Ishikawa (cell line): Measurements from ENCODE around the gene LCA5.

Experiments
- CEBPB ChIP-seq: IDR thresholded peaks from 2 replicates; pipeline ENCODE4 v1.6.1; 2012
- CREB1 ChIP-seq: IDR thresholded peaks from 2 replicates; pipeline ENCODE4 v1.6.1; 2012; ENCODE audit warnings: low read depth
- EGR1 ChIP-seq: IDR thresholded peaks from 2 replicates; pipeline ENCODE4 v1.6.1; 2012
- EP300 ChIP-seq: IDR thresholded peaks from 2 replicates; pipeline ENCODE4 v1.6.1; 2012; ENCODE audit warnings: borderline replicate concordance
- FOXM1 ChIP-seq: IDR thresholded peaks from 2 replicates; pipeline ENCODE4 v1.6.1; 2012; ENCODE audit warnings: low read depth, borderline replicate concordance
- NFIC ChIP-seq: IDR thresholded peaks from 2 replicates; pipeline ENCODE4 v1.6.1; 2012
- RAD21 ChIP-seq: IDR thresholded peaks from 2 replicates; pipeline ENCODE4 v1.6.1; 2012; ENCODE audit warnings: low read depth
- TAF1 ChIP-seq: IDR thresholded peaks from 2 replicates; pipeline ENCODE4 v1.6.1; 2012; ENCODE audit warnings: low read depth, mild to moderate bottlenecking
- TCF12 ChIP-seq: IDR thresholded peaks from 2 replicates; pipeline ENCODE4 v1.6.1; 2012; ENCODE audit warnings: low read depth
- TEAD4 ChIP-seq: IDR thresholded peaks from 2 replicates; pipeline ENCODE4 v1.6.1; 2012
- USF1 ChIP-seq: IDR thresholded peaks from 2 replicates; pipeline ENCODE4 v1.6.1; 2012
- YY1 ChIP-seq: IDR thresholded peaks from 2 replicates; pipeline ENCODE4 v1.6.1; 2012; ENCODE audit warnings: low read depth
- ZBTB7A ChIP-seq: IDR thresholded peaks from 2 replicates; pipeline ENCODE4 v1.6.1; 2012; ENCODE audit warnings: low read depth
- TF ChIP-seq, protein P1 (sequence below): IDR thresholded peaks from 2 replicates; pipeline ENCODE4 v1.6.1; 2012; ENCODE audit warnings: low read depth, mild to moderate bottlenecking
- TF ChIP-seq, protein P2 (sequence below): IDR thresholded peaks from 2 replicates; pipeline ENCODE4 v1.6.1; 2012

LCA5 gene

DNA sequence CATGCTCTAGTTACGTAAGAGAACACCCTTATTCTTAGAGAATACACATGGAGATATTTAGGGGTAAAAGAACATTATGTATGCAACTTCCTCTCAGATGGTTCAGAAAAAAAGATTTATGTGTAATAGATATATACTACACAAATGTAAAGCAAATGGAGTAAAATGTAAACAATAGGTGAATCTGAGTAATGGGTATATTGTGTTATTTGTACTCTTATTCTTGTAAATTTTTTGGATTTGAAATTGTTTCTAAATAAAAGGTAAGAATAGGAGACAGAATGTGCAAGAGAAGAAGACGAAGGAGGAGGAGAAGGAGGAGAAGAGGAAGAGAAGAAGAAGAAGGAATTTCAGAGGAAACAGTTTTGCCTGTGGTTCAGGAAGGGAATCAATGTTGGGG, 22.5 kb upstream of the LCA5 start:
- TF ChIP-seq YY1 (no peak), CREB1 (no peak), ZBTB7A (no peak)
- TF ChIP-seq, protein P1, sequence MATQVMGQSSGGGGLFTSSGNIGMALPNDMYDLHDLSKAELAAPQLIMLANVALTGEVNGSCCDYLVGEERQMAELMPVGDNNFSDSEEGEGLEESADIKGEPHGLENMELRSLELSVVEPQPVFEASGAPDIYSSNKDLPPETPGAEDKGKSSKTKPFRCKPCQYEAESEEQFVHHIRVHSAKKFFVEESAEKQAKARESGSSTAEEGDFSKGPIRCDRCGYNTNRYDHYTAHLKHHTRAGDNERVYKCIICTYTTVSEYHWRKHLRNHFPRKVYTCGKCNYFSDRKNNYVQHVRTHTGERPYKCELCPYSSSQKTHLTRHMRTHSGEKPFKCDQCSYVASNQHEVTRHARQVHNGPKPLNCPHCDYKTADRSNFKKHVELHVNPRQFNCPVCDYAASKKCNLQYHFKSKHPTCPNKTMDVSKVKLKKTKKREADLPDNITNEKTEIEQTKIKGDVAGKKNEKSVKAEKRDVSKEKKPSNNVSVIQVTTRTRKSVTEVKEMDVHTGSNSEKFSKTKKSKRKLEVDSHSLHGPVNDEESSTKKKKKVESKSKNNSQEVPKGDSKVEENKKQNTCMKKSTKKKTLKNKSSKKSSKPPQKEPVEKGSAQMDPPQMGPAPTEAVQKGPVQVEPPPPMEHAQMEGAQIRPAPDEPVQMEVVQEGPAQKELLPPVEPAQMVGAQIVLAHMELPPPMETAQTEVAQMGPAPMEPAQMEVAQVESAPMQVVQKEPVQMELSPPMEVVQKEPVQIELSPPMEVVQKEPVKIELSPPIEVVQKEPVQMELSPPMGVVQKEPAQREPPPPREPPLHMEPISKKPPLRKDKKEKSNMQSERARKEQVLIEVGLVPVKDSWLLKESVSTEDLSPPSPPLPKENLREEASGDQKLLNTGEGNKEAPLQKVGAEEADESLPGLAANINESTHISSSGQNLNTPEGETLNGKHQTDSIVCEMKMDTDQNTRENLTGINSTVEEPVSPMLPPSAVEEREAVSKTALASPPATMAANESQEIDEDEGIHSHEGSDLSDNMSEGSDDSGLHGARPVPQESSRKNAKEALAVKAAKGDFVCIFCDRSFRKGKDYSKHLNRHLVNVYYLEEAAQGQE = no peak

GRCh38 chr6:79557673-79558467, 20.6 kb upstream of the LCA5 start:
- TF ChIP-seq FOXM1 (no peak), RAD21 (no peak), TEAD4 (no peak), NFIC (no peak), TAF1 (no peak), EGR1 (no peak), TCF12 (no peak), ZBTB7A (no peak), EP300 (no peak), USF1 (no peak), CREB1 (no peak), CEBPB (no peak), YY1 (no peak)
- TF ChIP-seq, protein P2, sequence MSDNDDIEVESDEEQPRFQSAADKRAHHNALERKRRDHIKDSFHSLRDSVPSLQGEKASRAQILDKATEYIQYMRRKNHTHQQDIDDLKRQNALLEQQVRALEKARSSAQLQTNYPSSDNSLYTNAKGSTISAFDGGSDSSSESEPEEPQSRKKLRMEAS = no peak
- TF ChIP-seq, protein P1 = no peak

- TF ChIP-seq EGR1 (no peak), ZBTB7A (no peak), TEAD4 (no peak), EP300 (no peak), TCF12 (no peak), YY1 (no peak), CEBPB (no peak), CREB1 (no peak), TAF1 (no peak)
- TF ChIP-seq, protein P1 = no peak
- TF ChIP-seq, protein P2 = no peak
Measured at GRCh38 chr6:79554305-79554704, 17.1 kb upstream of the LCA5 start.

DNA sequence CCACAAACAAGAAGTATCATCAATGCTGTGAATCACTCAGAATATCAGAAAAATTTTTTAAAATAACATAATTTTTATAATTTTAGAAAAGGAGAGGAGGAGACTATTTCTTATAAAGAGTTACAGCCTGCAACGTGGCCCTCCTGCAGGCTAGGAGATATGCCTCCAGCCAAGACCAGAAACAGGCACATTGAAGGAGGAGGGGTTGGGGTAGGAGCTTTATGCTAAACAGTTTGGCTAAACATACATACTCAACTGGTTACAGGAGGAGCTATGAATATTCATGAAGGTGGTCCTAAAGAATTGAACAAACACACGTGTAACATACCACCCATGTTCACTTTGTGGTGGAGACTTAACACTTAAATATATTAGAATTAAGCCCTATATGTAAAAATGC, 14.2 kb upstream of the LCA5 start:
- TF ChIP-seq, protein P1 = no peak
- no peak for TF ChIP-seq EP300
- no peak for TF ChIP-seq EGR1
- TF ChIP-seq YY1 = no peak
- TF ChIP-seq CREB1 = no peak
- TF ChIP-seq RAD21 = no peak
